OCI-LY3 (cell line): Measurements from ENCODE around the gene MYLK.
"Not testable (repeated sequence)": the region's sequence is repeated elsewhere in the genome, so short reads cannot be mapped to it uniquely, and the experiment has no call there.

Experiments
- H2AFZ ChIP-seq: fragments of 200-600, 300-600 bp; shearing (Covaris generic); 2 replicates; pipeline ENCODE4 v1.6.0; 2014; ENCODE audit warnings: antibody characterized with exemption, low read depth, low read length
- H3K27ac ChIP-seq: fragments of 200-600, 300-600 bp; sonication (generic); 2 replicates; pipeline ENCODE4 v1.5.1; 2014; ENCODE audit warnings: mild to moderate bottlenecking, low read length, moderate library complexity, mixed read lengths
- H3K27me3 ChIP-seq: fragments of 200-600, 300-600 bp; sonication (generic); 2 replicates; pipeline ENCODE4 v1.6.1; 2014; ENCODE audit warnings: low read depth, low read length, mixed read lengths
- H3K36me3 ChIP-seq: fragments of 200-600, 300-600 bp; sonication (generic); replicated peaks from 2 replicates; pipeline ENCODE3; 2014; ENCODE audit warnings: low read depth, low read length, mixed read lengths
- H3K4me1 ChIP-seq: fragments of 300-600, 200-600 bp; sonication (generic); 2 replicates; pipeline ENCODE4 v1.6.1; 2014; ENCODE audit warnings: low read length, mixed read lengths
- H3K4me2 ChIP-seq: fragments of 200-600, 300-600 bp; sonication (generic); 2 replicates; pipeline ENCODE4 v1.6.1; 2014; ENCODE audit warnings: low read length, mixed read lengths
- H3K4me3 ChIP-seq: fragments of 300-600, 200-600 bp; sonication (generic); 2 replicates; pipeline ENCODE4 v1.5.1; 2014; ENCODE audit warnings: antibody characterized with exemption, mild to moderate bottlenecking, low read length, moderate library complexity
- H3K79me2 ChIP-seq: fragments of 300-600, 200-600 bp; shearing (Covaris generic); 2 replicates; pipeline ENCODE4 v1.6.1; 2014; ENCODE audit warnings: mild to moderate bottlenecking, low read length, mixed read lengths
- H3K9ac ChIP-seq: fragments of 300-600, 200-600 bp; shearing (Covaris generic); 2 replicates; pipeline ENCODE4 v1.6.0; 2014; ENCODE audit warnings: mild to moderate bottlenecking, low read length, moderate library complexity
- H3K9me3 ChIP-seq: fragments of 200-600, 300-600 bp; shearing (Covaris generic); 2 replicates; pipeline ENCODE4 v1.6.1; 2014; ENCODE audit warnings: low read length, mixed read lengths; ENCODE audit not compliant: insufficient read depth
- H4K20me1 ChIP-seq: fragments of 200-600, 300-600 bp; sonication (generic); 2 replicates; pipeline ENCODE4 v1.6.1; 2016; ENCODE audit warnings: low read length, mixed read lengths; ENCODE audit not compliant: insufficient read depth
- CTCF ChIP-seq: fragments of 200-600, 300-600 bp; sonication (generic); IDR thresholded peaks from 2 replicates; pipeline ENCODE4 v1.5.1; 2014; ENCODE audit warnings: antibody characterized with exemption, low read length, low read depth
- EZH2phosphoT487 ChIP-seq: fragments of 200-600 bp; shearing (Covaris generic); IDR thresholded peaks from 2 replicates; pipeline ENCODE4 v1.6.1; 2018; ENCODE audit warnings: antibody characterized with exemption, mixed run types, low read depth

The MYLK gene

GRCh38 chr3:123741041-123741511, 143.1 kb downstream of the MYLK start:
- no peaks in the 10 kb centered on the region for H3K9me3 ChIP-seq
- H3K4me2 ChIP-seq, result no peak overlapping the region
- no peaks in the 10 kb centered on the region; the same call in 1 of the 2 replicates for H3K27me3 ChIP-seq
- no peaks in the 10 kb centered on the region for H3K4me1 ChIP-seq
- no peak overlapping the region for H3K4me3 ChIP-seq
- no peaks in the 10 kb centered on the region for H3K79me2 ChIP-seq
- TF ChIP-seq CTCF (no peak), EZH2phosphoT487 (no peak)
- H4K20me1 ChIP-seq, result no peaks in the 10 kb centered on the region
- H2AFZ ChIP-seq, result no peak overlapping the region
- H3K27ac ChIP-seq, result no peak overlapping the region
- H3K36me3 ChIP-seq, result no peaks in the 10 kb centered on the region
- H3K9ac ChIP-seq, result no peak overlapping the region

- H4K20me1 ChIP-seq, result no peaks in the 10 kb centered on the region
- no peaks in the 10 kb centered on the region; the same call in 1 of the 2 replicates for H3K27me3 ChIP-seq
- H3K4me3 ChIP-seq, result no peak overlapping the region
- H3K9me3 ChIP-seq, result no peaks in the 10 kb centered on the region
- H3K79me2 ChIP-seq, result no peaks in the 10 kb centered on the region
- no peak overlapping the region for H3K9ac ChIP-seq
- no peak for TF ChIP-seq CTCF
- H3K4me2 ChIP-seq, result no peak overlapping the region
- no peaks in the 10 kb centered on the region for H3K36me3 ChIP-seq
- H3K4me1 ChIP-seq, result no peaks in the 10 kb centered on the region
- no peak overlapping the region for H2AFZ ChIP-seq
- no peak overlapping the region for H3K27ac ChIP-seq
Measured at GRCh38 chr3:123740391-123740822, 143.7 kb downstream of the MYLK start.

- no peaks in the 10 kb centered on the region for H3K79me2 ChIP-seq
- H3K27ac ChIP-seq, result no peak overlapping the region
- H3K4me2 ChIP-seq, result no peak overlapping the region
- no peaks in the 10 kb centered on the region for H3K4me1 ChIP-seq
- H4K20me1 ChIP-seq, result no peaks in the 10 kb centered on the region
- no peaks in the 10 kb centered on the region for H3K36me3 ChIP-seq
- no peak overlapping the region for H3K4me3 ChIP-seq
- TF ChIP-seq EZH2phosphoT487 (no peak), CTCF (no peak)
- no peak overlapping the region for H2AFZ ChIP-seq
- no peak overlapping the region for H3K9ac ChIP-seq
- H3K9me3 ChIP-seq, result no peaks in the 10 kb centered on the region
- no peaks in the 10 kb centered on the region; the same call in 1 of the 2 replicates for H3K27me3 ChIP-seq
Measured at GRCh38 chr3:123739754-123740153, 144.4 kb downstream of the MYLK start.

- no peaks in the 10 kb centered on the region for H3K9me3 ChIP-seq
- TF ChIP-seq CTCF, result no peak
- TF ChIP-seq EZH2phosphoT487, result no peak
- H2AFZ ChIP-seq, result no peak overlapping the region
- no peaks in the 10 kb centered on the region for H3K79me2 ChIP-seq
- H3K36me3 ChIP-seq, result no peaks in the 10 kb centered on the region
- H3K4me3 ChIP-seq, result no peak overlapping the region
- H3K4me2 ChIP-seq, result no peak overlapping the region
- no peak overlapping the region for H3K27ac ChIP-seq
- H3K9ac ChIP-seq, result no peak overlapping the region
- H3K4me1 ChIP-seq, result no peaks in the 10 kb centered on the region
- H4K20me1 ChIP-seq, result no peaks in the 10 kb centered on the region
- no peaks in the 10 kb centered on the region; the same call in 1 of the 2 replicates for H3K27me3 ChIP-seq
Measured at GRCh38 chr3:123739106-123739505, 145.0 kb downstream of the MYLK start.

GRCh38 chr3:123738522-123738921, 145.6 kb downstream of the MYLK start:
- H3K36me3 ChIP-seq, H3K4me2 ChIP-seq, H3K4me1 ChIP-seq, H2AFZ ChIP-seq, H3K9me3 ChIP-seq, H3K27me3 ChIP-seq, H3K27ac ChIP-seq, H3K79me2 ChIP-seq, H4K20me1 ChIP-seq, H3K9ac ChIP-seq, H3K4me3 ChIP-seq: not testable (repeated sequence)
